Fibroblast of mammary gland (primary cell): ENCODE data around the gene HERC2.
"Not testable (repeated sequence)": the region's sequence is repeated elsewhere in the genome, so short reads cannot be mapped to it uniquely, and the experiment has no call there.

Source experiments
- DNase-seq: peaks from one replicate; pipeline ENCODE4 v3.0.0-alpha.2; 2010; ENCODE audit warnings: low read depth
- H3K4me3 ChIP-seq: 2 replicates; pipeline ENCODE4 v1.5.1; 2011; ENCODE audit warnings: low read depth, mild to moderate bottlenecking, low read length, moderate library complexity; ENCODE audit not compliant: control insufficient read depth
- TF ChIP-seq, protein P1 (sequence below): conservative IDR thresholded peaks from 2 replicates; pipeline ENCODE4 v1.5.1; 2011; ENCODE audit warnings: low read depth, low read length, inconsistent platforms; ENCODE audit not compliant: control insufficient read depth, insufficient read depth

The HERC2 gene

DNA sequence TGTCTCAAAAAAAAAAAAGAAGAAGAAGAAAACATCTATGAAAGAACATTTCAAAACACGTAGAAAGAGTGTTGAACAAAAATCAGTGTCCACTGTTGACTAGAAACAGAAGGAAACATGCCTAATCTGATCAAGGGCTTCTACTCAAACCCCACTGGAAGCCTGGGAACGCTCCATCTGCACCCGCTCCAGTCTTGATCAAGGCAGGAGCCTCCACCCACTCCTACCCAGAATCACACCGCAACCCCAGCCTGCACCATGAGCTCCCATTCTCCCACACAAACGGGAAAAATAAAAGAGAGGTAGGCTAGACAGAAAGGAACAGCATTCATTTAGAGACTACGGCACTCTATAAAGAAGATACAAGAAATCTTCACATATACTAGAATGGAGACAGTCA, 181.9 kb downstream of the HERC2 start:
- TF ChIP-seq, protein P1, sequence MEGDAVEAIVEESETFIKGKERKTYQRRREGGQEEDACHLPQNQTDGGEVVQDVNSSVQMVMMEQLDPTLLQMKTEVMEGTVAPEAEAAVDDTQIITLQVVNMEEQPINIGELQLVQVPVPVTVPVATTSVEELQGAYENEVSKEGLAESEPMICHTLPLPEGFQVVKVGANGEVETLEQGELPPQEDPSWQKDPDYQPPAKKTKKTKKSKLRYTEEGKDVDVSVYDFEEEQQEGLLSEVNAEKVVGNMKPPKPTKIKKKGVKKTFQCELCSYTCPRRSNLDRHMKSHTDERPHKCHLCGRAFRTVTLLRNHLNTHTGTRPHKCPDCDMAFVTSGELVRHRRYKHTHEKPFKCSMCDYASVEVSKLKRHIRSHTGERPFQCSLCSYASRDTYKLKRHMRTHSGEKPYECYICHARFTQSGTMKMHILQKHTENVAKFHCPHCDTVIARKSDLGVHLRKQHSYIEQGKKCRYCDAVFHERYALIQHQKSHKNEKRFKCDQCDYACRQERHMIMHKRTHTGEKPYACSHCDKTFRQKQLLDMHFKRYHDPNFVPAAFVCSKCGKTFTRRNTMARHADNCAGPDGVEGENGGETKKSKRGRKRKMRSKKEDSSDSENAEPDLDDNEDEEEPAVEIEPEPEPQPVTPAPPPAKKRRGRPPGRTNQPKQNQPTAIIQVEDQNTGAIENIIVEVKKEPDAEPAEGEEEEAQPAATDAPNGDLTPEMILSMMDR, result no peak
- no peak for DNase-seq
- no peak overlapping the region for H3K4me3 ChIP-seq

DNA sequence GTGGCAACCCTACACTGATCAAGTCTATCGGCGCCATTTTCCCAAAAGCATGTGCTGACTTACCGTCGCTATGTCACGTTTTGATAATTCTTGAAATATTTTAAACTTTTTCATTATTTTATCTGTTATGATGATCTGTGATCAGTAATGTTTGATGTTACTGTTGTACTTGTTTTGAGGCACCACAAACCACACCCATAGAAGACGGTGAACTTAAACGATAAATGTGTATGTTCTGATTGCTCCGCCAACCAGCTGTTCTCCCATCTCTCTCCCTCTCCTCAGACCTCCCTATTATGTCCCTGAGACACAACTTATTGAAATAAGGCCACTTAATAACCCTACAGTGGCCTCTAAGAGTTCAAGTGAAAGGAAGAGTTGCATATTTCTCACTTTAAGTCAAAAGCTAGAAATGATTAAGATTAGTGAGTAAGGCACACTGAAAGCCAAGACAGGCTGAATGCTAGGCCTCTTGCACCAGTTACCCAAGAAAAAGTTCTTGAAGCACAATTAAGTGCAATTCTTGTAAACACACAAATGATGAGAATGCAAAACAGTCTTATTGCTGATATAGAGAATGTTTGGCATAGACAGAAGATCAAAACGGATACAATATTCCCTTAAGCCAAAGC, 184.5 kb downstream of the HERC2 start:
- not testable (repeated sequence) for DNase-seq, H3K4me3 ChIP-seq

- not testable (repeated sequence) for DNase-seq
Measured at GRCh38 chr15:28136236-28136904, 185.6 kb downstream of the HERC2 start.

GRCh38 chr15:28133281-28133680, 188.7 kb downstream of the HERC2 start:
- TF ChIP-seq, protein P1, result no peak
- no peak overlapping the region for H3K4me3 ChIP-seq
- no peak for DNase-seq

More at GRCh38 chr15:28136236-28136904, 185.6 kb downstream of the HERC2 start:
- not testable (repeated sequence) for H3K4me3 ChIP-seq

DNA sequence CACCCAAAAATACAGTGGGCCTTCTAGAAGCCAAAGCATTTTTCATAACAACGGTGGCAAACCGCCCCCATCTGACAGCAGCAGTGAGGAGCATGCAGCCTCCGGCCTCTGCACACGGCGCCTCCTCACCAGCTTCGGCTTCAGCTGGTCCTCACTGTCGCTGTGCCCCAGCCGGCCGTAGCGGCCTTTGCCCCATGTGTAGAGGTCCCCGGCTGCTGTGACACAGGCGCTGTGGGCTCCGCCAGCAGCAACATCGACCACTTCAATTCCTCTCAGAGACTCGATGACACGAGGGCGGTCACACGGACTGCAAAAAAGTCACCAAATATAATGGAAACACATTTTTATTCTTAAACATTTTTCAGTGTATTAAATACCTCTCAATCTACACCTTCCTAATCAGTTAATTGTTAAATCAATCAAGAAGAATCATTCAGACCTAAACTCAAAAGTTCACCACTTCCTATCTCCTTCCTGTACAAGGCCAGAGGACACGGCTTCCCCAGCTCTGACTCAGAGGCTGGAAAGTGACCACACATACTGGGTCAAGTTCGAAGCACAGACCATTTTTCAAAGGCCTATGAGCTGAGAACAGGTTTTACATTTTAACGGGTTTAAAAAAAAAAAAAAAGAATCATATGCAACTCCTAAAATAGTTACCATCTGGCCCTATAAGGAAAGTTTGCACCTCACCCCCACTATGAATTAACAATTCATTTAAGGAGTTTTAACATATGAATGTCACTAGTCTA, 189.3 kb downstream of the HERC2 start:
- peak; percentile 72 for DNase-seq
- TF ChIP-seq, protein P1, result no peak
- H3K4me3 ChIP-seq, result no peak overlapping the region

- TF ChIP-seq, protein P1, result no peak
- no peak for DNase-seq
- H3K4me3 ChIP-seq, result no peak overlapping the region
Measured at GRCh38 chr15:28131946-28132345, 190.0 kb downstream of the HERC2 start.

- H3K4me3 ChIP-seq, result no peak overlapping the region
- no peak for DNase-seq
- TF ChIP-seq, protein P1, result no peak
Measured at GRCh38 chr15:28131400-28131799, 190.6 kb downstream of the HERC2 start.
